ENCODE results near the gene VPS8. TPM values are rescaled to one million over a fixed set of nuclear protein-coding genes. Genes with fewer than 3 reads are reported as not detected.

The VPS8 gene
- total RNA-seq, 2 donors from 2014 or later: 49.7 to 70.0 TPM

DNA sequence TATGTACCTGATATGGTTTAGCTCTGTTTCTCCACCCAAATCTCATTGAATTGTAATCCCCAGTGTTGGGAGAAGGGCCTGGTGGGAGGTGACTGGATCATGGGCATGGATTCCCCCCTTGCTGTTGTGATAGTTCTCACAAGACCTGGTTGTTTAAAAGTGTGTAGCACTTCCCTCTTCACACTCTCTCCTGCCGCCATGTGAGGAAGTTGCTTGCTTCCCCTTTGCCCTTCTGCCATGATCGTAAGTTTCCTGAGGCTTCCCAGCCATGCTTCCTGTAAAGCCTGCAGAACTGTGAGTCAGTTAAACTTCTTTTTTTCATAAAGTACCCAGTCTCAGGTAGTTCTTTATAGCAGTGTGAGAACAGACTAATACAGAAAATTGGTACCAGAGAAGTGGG is 247.8 kb downstream of the VPS8 start:
- Mint-ChIP-seq H3K4me3 (no peak overlapping the region), H3K9me3 (peaks cover 54% of the 10 kb centered on the region)
- no peaks in the 10 kb centered on the region for H3K27me3 ChIP-seq (ENCODE audit: control insufficient read depth, insufficient read depth, low read length, poor library complexity, severe bottlenecking)

DNA sequence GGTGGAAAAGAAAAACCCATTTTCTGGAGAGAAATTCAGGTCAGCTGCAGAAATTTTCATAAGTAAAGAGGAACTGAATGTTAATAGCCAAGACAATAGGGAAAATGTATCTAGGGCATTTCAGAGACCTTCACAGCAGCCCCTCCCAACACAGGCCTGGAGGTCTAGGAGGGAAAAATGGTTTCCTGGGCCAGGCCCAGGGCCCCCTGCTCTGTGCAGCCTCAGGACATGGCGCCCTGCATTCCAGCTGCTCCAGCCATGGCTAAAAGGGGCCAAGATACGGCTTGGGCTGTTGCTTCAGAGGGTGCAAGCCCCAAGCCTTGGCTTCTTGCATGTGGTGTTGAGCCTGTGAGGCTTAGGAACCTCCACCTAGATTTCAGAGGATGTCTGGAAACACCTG is 248.7 kb downstream of the VPS8 start:
- TF ChIP-seq, protein P1, sequence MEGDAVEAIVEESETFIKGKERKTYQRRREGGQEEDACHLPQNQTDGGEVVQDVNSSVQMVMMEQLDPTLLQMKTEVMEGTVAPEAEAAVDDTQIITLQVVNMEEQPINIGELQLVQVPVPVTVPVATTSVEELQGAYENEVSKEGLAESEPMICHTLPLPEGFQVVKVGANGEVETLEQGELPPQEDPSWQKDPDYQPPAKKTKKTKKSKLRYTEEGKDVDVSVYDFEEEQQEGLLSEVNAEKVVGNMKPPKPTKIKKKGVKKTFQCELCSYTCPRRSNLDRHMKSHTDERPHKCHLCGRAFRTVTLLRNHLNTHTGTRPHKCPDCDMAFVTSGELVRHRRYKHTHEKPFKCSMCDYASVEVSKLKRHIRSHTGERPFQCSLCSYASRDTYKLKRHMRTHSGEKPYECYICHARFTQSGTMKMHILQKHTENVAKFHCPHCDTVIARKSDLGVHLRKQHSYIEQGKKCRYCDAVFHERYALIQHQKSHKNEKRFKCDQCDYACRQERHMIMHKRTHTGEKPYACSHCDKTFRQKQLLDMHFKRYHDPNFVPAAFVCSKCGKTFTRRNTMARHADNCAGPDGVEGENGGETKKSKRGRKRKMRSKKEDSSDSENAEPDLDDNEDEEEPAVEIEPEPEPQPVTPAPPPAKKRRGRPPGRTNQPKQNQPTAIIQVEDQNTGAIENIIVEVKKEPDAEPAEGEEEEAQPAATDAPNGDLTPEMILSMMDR (conservative IDR thresholded peaks at IDR 0.05): no peak
- Histone ChIP-seq H3K4me3 (ENCODE audit: low read length) (no peak overlapping the region), H3K9ac (ENCODE audit: extremely low read depth, low read length, poor library complexity, severe bottlenecking) (no peak overlapping the region), H3K27ac (ENCODE audit: low read depth, low read length) (no peak overlapping the region), H3K9me3 (ENCODE audit: control insufficient read depth, low read length) (peaks cover 40% of the 10 kb centered on the region), H3K4me1 (ENCODE audit: control insufficient read depth, insufficient read depth, low read length) (no peaks in the 10 kb centered on the region), H3K36me3 (ENCODE audit: control insufficient read depth, insufficient read depth, low read length) (no peaks in the 10 kb centered on the region), H3K27me3 (ENCODE audit: control insufficient read depth, insufficient read depth, low read length, poor library complexity, severe bottlenecking) (no peaks in the 10 kb centered on the region)
- no peak for DNase-seq
- Mint-ChIP-seq H3K27me3 (ENCODE audit: insufficient read depth) (no peaks in the 10 kb centered on the region), H3K36me3 (ENCODE audit: low read depth) (peaks cover 11% of the 10 kb centered on the region), H3K4me3 (no peak overlapping the region), H3K4me1 (no peaks in the 10 kb centered on the region), H3K9me3 (peaks cover 52% of the 10 kb centered on the region), H3K27ac (no peak overlapping the region)
- 83 to 87% methylated on average over 1 to 2 of the region's 2 CpGs for WGBS, 2 experiments (ENCODE audit: insufficient coverage in 1 of 2, insufficient read length in 1 of 2)

More for the DNA sequence above, 247.8 kb downstream of the VPS8 start:
- Histone ChIP-seq H3K4me3 (ENCODE audit: low read length) (no peak overlapping the region), H3K9ac (ENCODE audit: extremely low read depth, low read length, poor library complexity, severe bottlenecking) (no peak overlapping the region), H3K27ac (ENCODE audit: low read depth, low read length) (no peak overlapping the region), H3K36me3 (ENCODE audit: control insufficient read depth, insufficient read depth, low read length) (peaks cover 5% of the 10 kb centered on the region), H3K9me3 (ENCODE audit: control insufficient read depth, low read length) (peaks cover 43% of the 10 kb centered on the region), H3K4me1 (ENCODE audit: control insufficient read depth, insufficient read depth, low read length) (no peaks in the 10 kb centered on the region)
- WGBS, 2 experiments (ENCODE audit: insufficient coverage in 1 of 2, insufficient read length in 1 of 2): 90 to 92% methylated on average over 2 of the region's 2 CpGs
- H3K27ac Mint-ChIP-seq: no peak overlapping the region
- peaks cover 19% of the 10 kb centered on the region for H3K36me3 Mint-ChIP-seq (ENCODE audit: low read depth)
- no peaks in the 10 kb centered on the region for H3K27me3 Mint-ChIP-seq (ENCODE audit: insufficient read depth)
- no peaks in the 10 kb centered on the region for H3K4me1 Mint-ChIP-seq
- DNase-seq: no peak
- TF ChIP-seq, protein P1 (conservative IDR thresholded peaks at IDR 0.05): no peak

DNA sequence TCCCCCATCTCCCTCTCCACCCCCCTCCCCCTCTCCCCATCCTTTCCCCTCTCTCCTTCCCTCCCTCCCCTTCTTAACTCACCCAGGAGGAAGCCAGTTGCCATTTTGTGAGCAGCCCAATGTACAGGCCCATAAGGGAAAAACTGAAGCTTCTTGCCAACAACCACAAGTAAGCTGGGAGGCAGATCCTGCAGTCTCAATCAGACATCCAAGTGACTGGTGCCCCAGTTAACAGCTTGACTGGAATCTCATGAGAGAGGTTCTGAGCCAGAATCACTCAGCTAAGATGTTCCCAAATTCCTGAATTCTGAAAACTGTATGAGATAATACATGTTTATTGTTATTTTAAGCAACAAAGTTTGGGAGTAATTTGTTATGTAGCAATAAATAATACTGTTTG is 250.2 kb downstream of the VPS8 start:
- H3K9me3 ChIP-seq (ENCODE audit: control insufficient read depth, low read length): peaks cover 26% of the 10 kb centered on the region
- H3K36me3 ChIP-seq (ENCODE audit: control insufficient read depth, insufficient read depth, low read length): no peaks in the 10 kb centered on the region
- H3K4me1 ChIP-seq (ENCODE audit: control insufficient read depth, insufficient read depth, low read length): no peaks in the 10 kb centered on the region
- H3K9ac ChIP-seq (ENCODE audit: extremely low read depth, low read length, poor library complexity, severe bottlenecking): no peak overlapping the region
- Mint-ChIP-seq H3K9me3 (peaks cover 41% of the 10 kb centered on the region), H3K4me1 (no peaks in the 10 kb centered on the region), H3K27me3 (ENCODE audit: insufficient read depth) (no peaks in the 10 kb centered on the region), H3K4me3 (no peak overlapping the region), H3K36me3 (ENCODE audit: low read depth) (peaks cover under 1% of the 10 kb centered on the region), H3K27ac (no peak overlapping the region)
- no peak for DNase-seq
- TF ChIP-seq, protein P1 (conservative IDR thresholded peaks at IDR 0.05): no peak
- H3K27ac ChIP-seq (ENCODE audit: low read depth, low read length): no peak overlapping the region
- no peak overlapping the region for H3K4me3 ChIP-seq (ENCODE audit: low read length)
- H3K27me3 ChIP-seq (ENCODE audit: control insufficient read depth, insufficient read depth, low read length, poor library complexity, severe bottlenecking): no peaks in the 10 kb centered on the region
